WTC11 (cell line): ENCODE results near the gene ZNF750. TPM values are rescaled to one million over a fixed set of nuclear protein-coding genes. Genes with fewer than 3 reads are reported as not detected.

Experiments used
- ATAC-seq: fragments of 200-7000 bp; cut with Tn5 transposase; 2 replicates; pipeline ENCODE4 v1.10.0; 2021; ENCODE audit warnings: mild to moderate bottlenecking, moderate library complexity
- CTCF ChIA-PET: fragments of 300-600 bp; sonication (Branson Sonifier 250); formaldehyde crosslinking; loops from one replicate; lab custom pipeline; 2021; ENCODE audit warnings: antibody characterized with exemption; lab: Charles Lee
- POLR2A ChIA-PET: fragments of 350-600 bp; sonication (Branson Sonifier 250); formaldehyde crosslinking; loops from one replicate; lab custom pipeline; 2021; ENCODE audit warnings: antibody characterized with exemption; lab: Charles Lee
- DNase-seq: peaks from one replicate; pipeline ENCODE4 v3.0.0; 2021; ENCODE audit warnings: low spot score
- H3K27ac Mint-ChIP-seq: 2 replicates; pipeline ENCODE4 v1.8.0; 2021; ENCODE audit warnings: mixed read lengths
- H3K27me3 Mint-ChIP-seq: 2 replicates; pipeline ENCODE4 v1.8.0; 2021; ENCODE audit warnings: low read depth, mild to moderate bottlenecking, moderate library complexity, mixed read lengths
- H3K36me3 Mint-ChIP-seq: 2 replicates; pipeline ENCODE4 v1.8.0; 2021; ENCODE audit warnings: mixed read lengths
- H3K4me1 Mint-ChIP-seq: 2 replicates; pipeline ENCODE4 v1.8.0; 2022; ENCODE audit warnings: mixed read lengths
- H3K4me3 Mint-ChIP-seq: 2 replicates; pipeline ENCODE4 v1.8.0; 2021; ENCODE audit warnings: mild to moderate bottlenecking, moderate library complexity, mixed read lengths
- H3K9me3 Mint-ChIP-seq: 2 replicates; pipeline ENCODE4 v1.8.0; 2021; ENCODE audit warnings: mixed read lengths
- ATF1 ChIP-seq: sonication (generic); formaldehyde crosslinking; IDR thresholded peaks from 2 replicates; pipeline ENCODE4 v1.8.1; 2023; ENCODE audit warnings: mild to moderate bottlenecking, moderate library complexity, missing genetic modification reagents
- CBFB ChIP-seq: sonication (generic); formaldehyde crosslinking; IDR thresholded peaks from 2 replicates; pipeline ENCODE4 v1.8.1; 2022; ENCODE audit warnings: mild to moderate bottlenecking, low read depth, missing genetic modification reagents
- CREB1 ChIP-seq: sonication (generic); formaldehyde crosslinking; IDR thresholded peaks from 2 replicates; pipeline ENCODE4 v1.8.0; 2023; ENCODE audit warnings: mild to moderate bottlenecking, missing genetic modification reagents
- CREM ChIP-seq: sonication (generic); formaldehyde crosslinking; IDR thresholded peaks from 2 replicates; pipeline ENCODE4 v1.8.1; 2022; ENCODE audit warnings: mild to moderate bottlenecking, missing genetic modification reagents, moderate library complexity
- GABPB1 ChIP-seq: sonication (generic); formaldehyde crosslinking; IDR thresholded peaks from 2 replicates; pipeline ENCODE4 v1.8.1; 2023; ENCODE audit warnings: mild to moderate bottlenecking, missing genetic modification reagents
- GRHL2 ChIP-seq: fragments of 250-450 bp; sonication (Bioruptor Pico); IDR thresholded peaks from 2 replicates; pipeline ENCODE4 v1.8.0; 2022; ENCODE audit warnings: mild to moderate bottlenecking, moderate library complexity; ENCODE audit not compliant: insufficient replicate concordance, severe bottlenecking
- HMGA2 ChIP-seq: fragments of 250-450 bp; sonication (Bioruptor Pico); IDR thresholded peaks from 2 replicates; pipeline ENCODE4 v1.4.0; 2021; ENCODE audit warnings: mild to moderate bottlenecking, moderate library complexity
- KAT7 ChIP-seq: sonication (generic); formaldehyde crosslinking; IDR thresholded peaks from 2 replicates; pipeline ENCODE4 v1.8.1; 2023; ENCODE audit warnings: missing genetic modification reagents, mild to moderate bottlenecking, borderline replicate concordance
- NR1H2 ChIP-seq: sonication (generic); formaldehyde crosslinking; IDR thresholded peaks from 2 replicates; pipeline ENCODE4 v1.9.0; 2021; ENCODE audit warnings: mild to moderate bottlenecking, moderate library complexity, missing genetic modification reagents
- NR3C1 ChIP-seq: sonication (generic); formaldehyde crosslinking; conservative IDR thresholded peaks from 2 replicates; pipeline ENCODE4 v1.8.1; 2023; ENCODE audit warnings: low read depth, mild to moderate bottlenecking, missing genetic modification reagents
- OVOL2 ChIP-seq: fragments of 250-450 bp; sonication (Bioruptor Pico); IDR thresholded peaks from 2 replicates; pipeline ENCODE4 v1.9.0; 2021; ENCODE audit warnings: mild to moderate bottlenecking, borderline replicate concordance
- PRRX2 ChIP-seq: fragments of 250-450 bp; sonication (Bioruptor Pico); IDR thresholded peaks from 2 replicates; pipeline ENCODE4 v1.8.0; 2021; ENCODE audit warnings: mild to moderate bottlenecking
- RELA ChIP-seq: sonication (generic); formaldehyde crosslinking; IDR thresholded peaks from 2 replicates; pipeline ENCODE4 v1.8.1; 2022; ENCODE audit warnings: missing genetic modification reagents, mild to moderate bottlenecking, borderline replicate concordance
- SOX15 ChIP-seq: fragments of 250-450 bp; sonication (Bioruptor Pico); IDR thresholded peaks from 2 replicates; pipeline ENCODE4 v1.9.0; 2021; ENCODE audit warnings: mild to moderate bottlenecking
- TP53 ChIP-seq: sonication (generic); formaldehyde crosslinking; IDR thresholded peaks from 2 replicates; pipeline ENCODE4 v1.8.1; 2023; ENCODE audit warnings: mild to moderate bottlenecking, missing genetic modification reagents
- ZNF232 ChIP-seq: sonication (generic); formaldehyde crosslinking; IDR thresholded peaks from 2 replicates; pipeline ENCODE4 v1.8.0; 2022; ENCODE audit warnings: mild to moderate bottlenecking, missing genetic modification reagents
- ZNF263 ChIP-seq: sonication (generic); formaldehyde crosslinking; IDR thresholded peaks from 2 replicates; pipeline ENCODE4 v1.8.1; 2022; ENCODE audit warnings: low read depth, mild to moderate bottlenecking, moderate library complexity, missing genetic modification reagents
- ZNF317 ChIP-seq: sonication (generic); formaldehyde crosslinking; IDR thresholded peaks from 2 replicates; pipeline ENCODE4 v1.8.1; 2023; ENCODE audit warnings: low read depth, mild to moderate bottlenecking, moderate library complexity, missing genetic modification reagents, borderline replicate concordance
- ZNF396 ChIP-seq: fragments of 250-450 bp; sonication (Bioruptor Pico); IDR thresholded peaks from 2 replicates; pipeline ENCODE4 v1.8.0; 2021; ENCODE audit warnings: mild to moderate bottlenecking, moderate library complexity, borderline replicate concordance
- ZNF423 ChIP-seq: fragments of 250-450 bp; sonication (Bioruptor Pico); IDR thresholded peaks from 2 replicates; pipeline ENCODE4 v2.1.2; 2022; ENCODE audit warnings: mild to moderate bottlenecking, moderate library complexity
- total RNA-seq: library from RNA; stranded (reverse); gene quantifications from 3 replicates; pipeline ENCODE4 v1.2.3, GENCODE V29; 2021
- TF ChIP-seq, protein P1 (sequence below): fragments of 250-450 bp; sonication (Bioruptor Pico); IDR thresholded peaks from 2 replicates; pipeline ENCODE4 v1.9.0; 2021; ENCODE audit warnings: mild to moderate bottlenecking
- TF ChIP-seq, protein P2 (sequence below): sonication (generic); formaldehyde crosslinking; IDR thresholded peaks from 2 replicates; pipeline ENCODE4 v1.8.1; 2023; ENCODE audit warnings: mild to moderate bottlenecking, missing genetic modification reagents, borderline replicate concordance
- TF ChIP-seq, protein P3 (sequence below): sonication (generic); formaldehyde crosslinking; IDR thresholded peaks from 2 replicates; pipeline ENCODE4 v1.8.1; 2022; ENCODE audit warnings: low read depth, missing genetic modification reagents, borderline replicate concordance
- TF ChIP-seq, protein P4 (sequence below): sonication (generic); formaldehyde crosslinking; IDR thresholded peaks from 2 replicates; pipeline ENCODE4 v1.8.0; 2023; ENCODE audit warnings: mild to moderate bottlenecking, missing genetic modification reagents

The ZNF750 gene
- total RNA-seq, 1 experiment from 2014 or later = 0.04 TPM

DNA sequence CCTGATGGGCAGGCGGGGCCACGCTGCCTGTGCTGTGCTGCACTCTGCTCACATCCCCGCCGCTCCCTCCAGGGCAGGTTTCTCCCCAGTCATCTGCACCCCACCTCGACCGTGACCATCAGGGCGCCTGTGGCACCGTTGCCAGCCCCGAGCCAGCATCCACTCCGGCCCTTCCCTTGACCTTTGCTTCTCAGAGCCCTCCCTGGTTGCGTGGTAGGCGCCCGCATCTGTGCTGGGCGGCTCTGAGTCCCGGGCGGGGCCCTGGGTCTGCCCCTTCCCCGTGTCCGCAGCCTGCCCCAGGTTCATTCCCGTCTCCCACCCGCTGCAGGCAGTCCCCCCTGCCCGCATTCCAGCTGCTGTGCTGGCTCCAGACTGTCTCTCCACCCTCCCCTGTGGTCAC, 33.2 kb downstream of the ZNF750 start:
- no peak overlapping the region for H3K4me3 Mint-ChIP-seq
- H3K27ac Mint-ChIP-seq = no peak overlapping the region
- no peaks in the 10 kb centered on the region for H3K9me3 Mint-ChIP-seq
- no peak for ATAC-seq
- TF ChIP-seq GABPB1 = no peak
- no peak for TF ChIP-seq ZNF423 (CRISPR knock-in tag)
- TF ChIP-seq, protein P1, sequence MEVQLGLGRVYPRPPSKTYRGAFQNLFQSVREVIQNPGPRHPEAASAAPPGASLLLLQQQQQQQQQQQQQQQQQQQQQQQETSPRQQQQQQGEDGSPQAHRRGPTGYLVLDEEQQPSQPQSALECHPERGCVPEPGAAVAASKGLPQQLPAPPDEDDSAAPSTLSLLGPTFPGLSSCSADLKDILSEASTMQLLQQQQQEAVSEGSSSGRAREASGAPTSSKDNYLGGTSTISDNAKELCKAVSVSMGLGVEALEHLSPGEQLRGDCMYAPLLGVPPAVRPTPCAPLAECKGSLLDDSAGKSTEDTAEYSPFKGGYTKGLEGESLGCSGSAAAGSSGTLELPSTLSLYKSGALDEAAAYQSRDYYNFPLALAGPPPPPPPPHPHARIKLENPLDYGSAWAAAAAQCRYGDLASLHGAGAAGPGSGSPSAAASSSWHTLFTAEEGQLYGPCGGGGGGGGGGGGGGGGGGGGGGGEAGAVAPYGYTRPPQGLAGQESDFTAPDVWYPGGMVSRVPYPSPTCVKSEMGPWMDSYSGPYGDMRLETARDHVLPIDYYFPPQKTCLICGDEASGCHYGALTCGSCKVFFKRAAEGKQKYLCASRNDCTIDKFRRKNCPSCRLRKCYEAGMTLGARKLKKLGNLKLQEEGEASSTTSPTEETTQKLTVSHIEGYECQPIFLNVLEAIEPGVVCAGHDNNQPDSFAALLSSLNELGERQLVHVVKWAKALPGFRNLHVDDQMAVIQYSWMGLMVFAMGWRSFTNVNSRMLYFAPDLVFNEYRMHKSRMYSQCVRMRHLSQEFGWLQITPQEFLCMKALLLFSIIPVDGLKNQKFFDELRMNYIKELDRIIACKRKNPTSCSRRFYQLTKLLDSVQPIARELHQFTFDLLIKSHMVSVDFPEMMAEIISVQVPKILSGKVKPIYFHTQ (CRISPR knock-in tag) = no peak
- TF ChIP-seq SOX15 (CRISPR knock-in tag) = no peak
- TF ChIP-seq HMGA2 (CRISPR knock-in tag) = no peak
- TF ChIP-seq GRHL2 (CRISPR knock-in tag) = no peak
- no peak for TF ChIP-seq ZNF317 (CRISPR knock-in tag)
- no peak for TF ChIP-seq PRRX2 (CRISPR knock-in tag)
- TF ChIP-seq ZNF232 (CRISPR knock-in tag) = no peak
- no peak for TF ChIP-seq CBFB (CRISPR knock-in tag)
- TF ChIP-seq, protein P2, sequence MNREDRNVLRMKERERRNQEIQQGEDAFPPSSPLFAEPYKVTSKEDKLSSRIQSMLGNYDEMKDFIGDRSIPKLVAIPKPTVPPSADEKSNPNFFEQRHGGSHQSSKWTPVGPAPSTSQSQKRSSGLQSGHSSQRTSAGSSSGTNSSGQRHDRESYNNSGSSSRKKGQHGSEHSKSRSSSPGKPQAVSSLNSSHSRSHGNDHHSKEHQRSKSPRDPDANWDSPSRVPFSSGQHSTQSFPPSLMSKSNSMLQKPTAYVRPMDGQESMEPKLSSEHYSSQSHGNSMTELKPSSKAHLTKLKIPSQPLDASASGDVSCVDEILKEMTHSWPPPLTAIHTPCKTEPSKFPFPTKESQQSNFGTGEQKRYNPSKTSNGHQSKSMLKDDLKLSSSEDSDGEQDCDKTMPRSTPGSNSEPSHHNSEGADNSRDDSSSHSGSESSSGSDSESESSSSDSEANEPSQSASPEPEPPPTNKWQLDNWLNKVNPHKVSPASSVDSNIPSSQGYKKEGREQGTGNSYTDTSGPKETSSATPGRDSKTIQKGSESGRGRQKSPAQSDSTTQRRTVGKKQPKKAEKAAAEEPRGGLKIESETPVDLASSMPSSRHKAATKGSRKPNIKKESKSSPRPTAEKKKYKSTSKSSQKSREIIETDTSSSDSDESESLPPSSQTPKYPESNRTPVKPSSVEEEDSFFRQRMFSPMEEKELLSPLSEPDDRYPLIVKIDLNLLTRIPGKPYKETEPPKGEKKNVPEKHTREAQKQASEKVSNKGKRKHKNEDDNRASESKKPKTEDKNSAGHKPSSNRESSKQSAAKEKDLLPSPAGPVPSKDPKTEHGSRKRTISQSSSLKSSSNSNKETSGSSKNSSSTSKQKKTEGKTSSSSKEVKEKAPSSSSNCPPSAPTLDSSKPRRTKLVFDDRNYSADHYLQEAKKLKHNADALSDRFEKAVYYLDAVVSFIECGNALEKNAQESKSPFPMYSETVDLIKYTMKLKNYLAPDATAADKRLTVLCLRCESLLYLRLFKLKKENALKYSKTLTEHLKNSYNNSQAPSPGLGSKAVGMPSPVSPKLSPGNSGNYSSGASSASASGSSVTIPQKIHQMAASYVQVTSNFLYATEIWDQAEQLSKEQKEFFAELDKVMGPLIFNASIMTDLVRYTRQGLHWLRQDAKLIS = no peak
- TF ChIP-seq OVOL2 (CRISPR knock-in tag) = no peak
- H3K27me3 Mint-ChIP-seq = no peaks in the 10 kb centered on the region
- peaks cover 45% of the 10 kb centered on the region for H3K36me3 Mint-ChIP-seq
- POLR2A ChIA-PET = interaction anchor here (0.6 kb wide), 1 partner anchor 36 kb away, joined by 3 read pairs; no protein-coding TSS in a partner anchor
- CTCF ChIA-PET = no interaction called here
- H3K4me1 Mint-ChIP-seq = peaks cover 8% of the 10 kb centered on the region
- DNase-seq = no peak

DNA sequence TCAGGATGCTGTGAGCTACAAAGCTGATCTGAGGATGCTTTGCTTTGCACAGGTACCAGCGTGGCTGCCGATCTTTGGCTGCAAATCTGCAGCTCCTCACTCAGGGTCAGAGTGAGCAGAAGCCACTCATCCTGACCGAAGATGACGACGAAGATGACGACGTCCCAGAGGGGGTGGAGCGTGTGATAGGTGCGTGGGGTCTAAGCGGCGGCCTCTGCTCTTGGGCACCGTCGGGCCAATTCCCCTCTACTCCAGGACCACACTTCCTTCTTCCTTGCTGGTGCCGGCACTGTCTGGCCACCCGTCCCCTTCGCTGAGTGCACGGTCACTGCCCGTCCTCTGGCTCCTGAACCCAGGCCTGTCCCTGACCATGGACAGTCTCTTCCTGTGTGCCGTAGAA, 34.0 kb downstream of the ZNF750 start:
- H3K36me3 Mint-ChIP-seq = peaks cover 43% of the 10 kb centered on the region
- CTCF ChIA-PET = interaction anchor here (1.9 kb wide), 1 partner anchor 24 kb away, joined by 4 read pairs; no protein-coding TSS in a partner anchor
- peak overlapping the region; percentile 42; the same call in 1 of the 2 replicates for H3K27ac Mint-ChIP-seq
- no peak overlapping the region for H3K4me3 Mint-ChIP-seq
- no peaks in the 10 kb centered on the region for H3K9me3 Mint-ChIP-seq
- ATAC-seq (no peak), DNase-seq (no peak)
- POLR2A ChIA-PET = no interaction called here
- H3K27me3 Mint-ChIP-seq = no peaks in the 10 kb centered on the region
- H3K4me1 Mint-ChIP-seq = peaks cover 8% of the 10 kb centered on the region
- TF ChIP-seq ZNF263 (no peak), NR3C1 (CRISPR knock-in tag) (no peak), TP53 (CRISPR knock-in tag) (no peak), NR1H2 (CRISPR knock-in tag) (no peak), HMGA2 (CRISPR knock-in tag) (no peak), CREB1 (no peak), RELA (CRISPR knock-in tag) (no peak), KAT7 (CRISPR knock-in tag) (no peak), ZNF232 (CRISPR knock-in tag) (no peak), ZNF423 (CRISPR knock-in tag) (no peak), ATF1 (CRISPR knock-in tag) (no peak), ZNF396 (CRISPR knock-in tag) (no peak), CREM (CRISPR knock-in tag) (no peak)
- TF ChIP-seq, protein P3, sequence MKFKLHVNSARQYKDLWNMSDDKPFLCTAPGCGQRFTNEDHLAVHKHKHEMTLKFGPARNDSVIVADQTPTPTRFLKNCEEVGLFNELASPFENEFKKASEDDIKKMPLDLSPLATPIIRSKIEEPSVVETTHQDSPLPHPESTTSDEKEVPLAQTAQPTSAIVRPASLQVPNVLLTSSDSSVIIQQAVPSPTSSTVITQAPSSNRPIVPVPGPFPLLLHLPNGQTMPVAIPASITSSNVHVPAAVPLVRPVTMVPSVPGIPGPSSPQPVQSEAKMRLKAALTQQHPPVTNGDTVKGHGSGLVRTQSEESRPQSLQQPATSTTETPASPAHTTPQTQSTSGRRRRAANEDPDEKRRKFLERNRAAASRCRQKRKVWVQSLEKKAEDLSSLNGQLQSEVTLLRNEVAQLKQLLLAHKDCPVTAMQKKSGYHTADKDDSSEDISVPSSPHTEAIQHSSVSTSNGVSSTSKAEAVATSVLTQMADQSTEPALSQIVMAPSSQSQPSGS (CRISPR knock-in tag) = no peak
- TF ChIP-seq, protein P4, sequence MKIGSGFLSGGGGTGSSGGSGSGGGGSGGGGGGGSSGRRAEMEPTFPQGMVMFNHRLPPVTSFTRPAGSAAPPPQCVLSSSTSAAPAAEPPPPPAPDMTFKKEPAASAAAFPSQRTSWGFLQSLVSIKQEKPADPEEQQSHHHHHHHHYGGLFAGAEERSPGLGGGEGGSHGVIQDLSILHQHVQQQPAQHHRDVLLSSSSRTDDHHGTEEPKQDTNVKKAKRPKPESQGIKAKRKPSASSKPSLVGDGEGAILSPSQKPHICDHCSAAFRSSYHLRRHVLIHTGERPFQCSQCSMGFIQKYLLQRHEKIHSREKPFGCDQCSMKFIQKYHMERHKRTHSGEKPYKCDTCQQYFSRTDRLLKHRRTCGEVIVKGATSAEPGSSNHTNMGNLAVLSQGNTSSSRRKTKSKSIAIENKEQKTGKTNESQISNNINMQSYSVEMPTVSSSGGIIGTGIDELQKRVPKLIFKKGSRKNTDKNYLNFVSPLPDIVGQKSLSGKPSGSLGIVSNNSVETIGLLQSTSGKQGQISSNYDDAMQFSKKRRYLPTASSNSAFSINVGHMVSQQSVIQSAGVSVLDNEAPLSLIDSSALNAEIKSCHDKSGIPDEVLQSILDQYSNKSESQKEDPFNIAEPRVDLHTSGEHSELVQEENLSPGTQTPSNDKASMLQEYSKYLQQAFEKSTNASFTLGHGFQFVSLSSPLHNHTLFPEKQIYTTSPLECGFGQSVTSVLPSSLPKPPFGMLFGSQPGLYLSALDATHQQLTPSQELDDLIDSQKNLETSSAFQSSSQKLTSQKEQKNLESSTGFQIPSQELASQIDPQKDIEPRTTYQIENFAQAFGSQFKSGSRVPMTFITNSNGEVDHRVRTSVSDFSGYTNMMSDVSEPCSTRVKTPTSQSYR (CRISPR knock-in tag) = no peak
